Measurements from ENCODE around the gene VWDE. TPM values are rescaled to one million over a fixed set of nuclear protein-coding genes. Genes with fewer than 3 reads are reported as not detected.
"Not testable (repeated sequence)": the region's sequence is repeated elsewhere in the genome, so short reads cannot be mapped to it uniquely, and the experiment has no call there.

The VWDE gene
- total RNA-seq, 1 donor from 2014 or later, result 12.4 TPM

- H3K4me3 Mint-ChIP-seq (ENCODE audit: unreplicated experiment), result no peak overlapping the region
- no peaks in the 10 kb centered on the region for H3K36me3 Mint-ChIP-seq (ENCODE audit: unreplicated experiment)
- no peak for DNase-seq
- no peaks in the 10 kb centered on the region for H3K4me1 Mint-ChIP-seq (ENCODE audit: low read depth, unreplicated experiment)
- no peaks in the 10 kb centered on the region for H3K27me3 Mint-ChIP-seq (ENCODE audit: unreplicated experiment)
- H3K9me3 Mint-ChIP-seq (ENCODE audit: unreplicated experiment), result peaks cover 2% of the 10 kb centered on the region
- no peak for TF ChIP-seq CTCF (IDR thresholded peaks at IDR 0.05; ENCODE audit: partially characterized antibody, unreplicated experiment)
- no peak overlapping the region for H3K27ac Mint-ChIP-seq (ENCODE audit: unreplicated experiment)
Observed at GRCh38 chr7:12415072-12415471, 11.4 kb upstream of the VWDE start.

- no peaks in the 10 kb centered on the region for H3K4me1 Mint-ChIP-seq (ENCODE audit: low read depth, unreplicated experiment)
- no peaks in the 10 kb centered on the region for H3K27me3 Mint-ChIP-seq (ENCODE audit: unreplicated experiment)
- H3K4me3 Mint-ChIP-seq (ENCODE audit: unreplicated experiment), result no peak overlapping the region
- H3K9me3 Mint-ChIP-seq (ENCODE audit: unreplicated experiment), result no peaks in the 10 kb centered on the region
- no peak for TF ChIP-seq CTCF (IDR thresholded peaks at IDR 0.05; ENCODE audit: partially characterized antibody, unreplicated experiment)
- H3K27ac Mint-ChIP-seq (ENCODE audit: unreplicated experiment), result no peak overlapping the region
- DNase-seq, result no peak
- no peaks in the 10 kb centered on the region for H3K36me3 Mint-ChIP-seq (ENCODE audit: unreplicated experiment)
Observed at GRCh38 chr7:12412407-12412806, 8.7 kb upstream of the VWDE start.

GRCh38 chr7:12410523-12410922, 6.9 kb upstream of the VWDE start:
- no peaks in the 10 kb centered on the region for H3K4me1 Mint-ChIP-seq (ENCODE audit: low read depth, unreplicated experiment)
- no peaks in the 10 kb centered on the region for H3K27me3 Mint-ChIP-seq (ENCODE audit: unreplicated experiment)
- H3K4me3 Mint-ChIP-seq (ENCODE audit: unreplicated experiment), result no peak overlapping the region
- DNase-seq, result no peak
- H3K27ac Mint-ChIP-seq (ENCODE audit: unreplicated experiment), result no peak overlapping the region
- no peaks in the 10 kb centered on the region for H3K36me3 Mint-ChIP-seq (ENCODE audit: unreplicated experiment)
- no peaks in the 10 kb centered on the region for H3K9me3 Mint-ChIP-seq (ENCODE audit: unreplicated experiment)
- no peak for TF ChIP-seq CTCF (IDR thresholded peaks at IDR 0.05; ENCODE audit: partially characterized antibody, unreplicated experiment)

- TF ChIP-seq CTCF (IDR thresholded peaks at IDR 0.05; ENCODE audit: partially characterized antibody, unreplicated experiment), result no peak
- H3K4me3 Mint-ChIP-seq (ENCODE audit: unreplicated experiment), result no peak overlapping the region
- H3K27ac Mint-ChIP-seq (ENCODE audit: unreplicated experiment), result no peak overlapping the region
- no peaks in the 10 kb centered on the region for H3K4me1 Mint-ChIP-seq (ENCODE audit: low read depth, unreplicated experiment)
- no peak for DNase-seq
- H3K27me3 Mint-ChIP-seq (ENCODE audit: unreplicated experiment), result no peaks in the 10 kb centered on the region
- H3K36me3 Mint-ChIP-seq (ENCODE audit: unreplicated experiment), result no peaks in the 10 kb centered on the region
- no peaks in the 10 kb centered on the region for H3K9me3 Mint-ChIP-seq (ENCODE audit: unreplicated experiment)
Observed at GRCh38 chr7:12409097-12409711, 5.5 kb upstream of the VWDE start.

GRCh38 chr7:12407652-12408051, 4.0 kb upstream of the VWDE start:
- H3K4me1 Mint-ChIP-seq (ENCODE audit: low read depth, unreplicated experiment); H3K9me3 Mint-ChIP-seq (ENCODE audit: unreplicated experiment); DNase-seq; H3K27me3 Mint-ChIP-seq (ENCODE audit: unreplicated experiment); H3K36me3 Mint-ChIP-seq (ENCODE audit: unreplicated experiment); H3K27ac Mint-ChIP-seq (ENCODE audit: unreplicated experiment); H3K4me3 Mint-ChIP-seq (ENCODE audit: unreplicated experiment): not testable (repeated sequence)
